ENCODE data around the gene EHBP1.

Gene EHBP1

GRCh38 chr2:62871506-62871905, 166.0 kb downstream of the EHBP1 start:
- no peaks in the 10 kb centered on the region for H3K79me2 ChIP-seq (ENCODE audit: insufficient read depth, low read length)
- peaks cover 11% of the 10 kb centered on the region for H3K9me3 ChIP-seq (ENCODE audit: insufficient read depth, low read depth, low read length)
- no peaks in the 10 kb centered on the region for H3K4me1 ChIP-seq (ENCODE audit: insufficient read depth, low read length, poor library complexity, severe bottlenecking)
- no peaks in the 10 kb centered on the region for H3F3A ChIP-seq (ENCODE audit: low read depth)
- TF ChIP-seq EZH2phosphoT487 (IDR thresholded peaks at IDR 0.05; ENCODE audit: borderline replicate concordance) (no peak), CTCF (conservative IDR thresholded peaks at IDR 0.05; ENCODE audit: low read length) (no peak)
- H3K27me3 ChIP-seq (ENCODE audit: insufficient read depth, low read length, poor library complexity, severe bottlenecking): no peaks in the 10 kb centered on the region
- no peak overlapping the region for H3K4me2 ChIP-seq (ENCODE audit: low read depth, low read length, poor library complexity, severe bottlenecking)
- H4K20me1 ChIP-seq (ENCODE audit: insufficient read depth, low read length, poor library complexity, severe bottlenecking): no peaks in the 10 kb centered on the region
- no peaks in the 10 kb centered on the region for H3K9me2 ChIP-seq (replicated peaks; ENCODE audit: low read depth, low read length)
- peaks cover 27% of the 10 kb centered on the region; the same call in 1 of the 2 replicates for H3K36me3 ChIP-seq (ENCODE audit: insufficient read depth, low read length)
- no peak overlapping the region for H3K9ac ChIP-seq (ENCODE audit: low read depth, low read length, poor library complexity, severe bottlenecking)
- no peak overlapping the region for H2AFZ ChIP-seq (ENCODE audit: low read length)
- no peak overlapping the region for H3K4me3 ChIP-seq (ENCODE audit: low read length, poor library complexity, severe bottlenecking)

GRCh38 chr2:62873603-62874002, 168.1 kb downstream of the EHBP1 start:
- Histone ChIP-seq H3K27me3 (ENCODE audit: insufficient read depth, low read length, poor library complexity, severe bottlenecking) (no peaks in the 10 kb centered on the region), H3K4me3 (ENCODE audit: low read length, poor library complexity, severe bottlenecking) (no peak overlapping the region), H3K9me2 (replicated peaks; ENCODE audit: low read depth, low read length) (no peaks in the 10 kb centered on the region), H3K4me1 (ENCODE audit: insufficient read depth, low read length, poor library complexity, severe bottlenecking) (no peaks in the 10 kb centered on the region), H3K9ac (ENCODE audit: low read depth, low read length, poor library complexity, severe bottlenecking) (no peak overlapping the region), H2AFZ (ENCODE audit: low read length) (no peak overlapping the region), H4K20me1 (ENCODE audit: insufficient read depth, low read length, poor library complexity, severe bottlenecking) (no peaks in the 10 kb centered on the region), H3K9me3 (ENCODE audit: insufficient read depth, low read depth, low read length) (peaks cover 11% of the 10 kb centered on the region), H3K4me2 (ENCODE audit: low read depth, low read length, poor library complexity, severe bottlenecking) (no peak overlapping the region), H3K79me2 (ENCODE audit: insufficient read depth, low read length) (no peaks in the 10 kb centered on the region), H3F3A (ENCODE audit: low read depth) (no peaks in the 10 kb centered on the region), H3K36me3 (ENCODE audit: insufficient read depth, low read length) (peaks cover 37% of the 10 kb centered on the region; the same call in 1 of the 2 replicates)
- no peak for TF ChIP-seq CTCF (conservative IDR thresholded peaks at IDR 0.05; ENCODE audit: low read length)
- no peak for TF ChIP-seq EZH2phosphoT487 (IDR thresholded peaks at IDR 0.05; ENCODE audit: borderline replicate concordance)

- Histone ChIP-seq H2AFZ (ENCODE audit: low read length) (no peak overlapping the region), H3F3A (ENCODE audit: low read depth) (no peaks in the 10 kb centered on the region), H3K9ac (ENCODE audit: low read depth, low read length, poor library complexity, severe bottlenecking) (no peak overlapping the region), H3K27me3 (ENCODE audit: insufficient read depth, low read length, poor library complexity, severe bottlenecking) (no peaks in the 10 kb centered on the region), H3K9me2 (replicated peaks; ENCODE audit: low read depth, low read length) (no peaks in the 10 kb centered on the region), H4K20me1 (ENCODE audit: insufficient read depth, low read length, poor library complexity, severe bottlenecking) (no peaks in the 10 kb centered on the region), H3K79me2 (ENCODE audit: insufficient read depth, low read length) (no peaks in the 10 kb centered on the region), H3K9me3 (ENCODE audit: insufficient read depth, low read depth, low read length) (peaks cover 11% of the 10 kb centered on the region), H3K36me3 (ENCODE audit: insufficient read depth, low read length) (peaks cover 37% of the 10 kb centered on the region; the same call in 1 of the 2 replicates), H3K4me2 (ENCODE audit: low read depth, low read length, poor library complexity, severe bottlenecking) (no peak overlapping the region), H3K4me3 (ENCODE audit: low read length, poor library complexity, severe bottlenecking) (no peak overlapping the region), H3K4me1 (ENCODE audit: insufficient read depth, low read length, poor library complexity, severe bottlenecking) (no peaks in the 10 kb centered on the region)
- TF ChIP-seq CTCF (conservative IDR thresholded peaks at IDR 0.05; ENCODE audit: low read length): no peak
- no peak for TF ChIP-seq EZH2phosphoT487 (IDR thresholded peaks at IDR 0.05; ENCODE audit: borderline replicate concordance)
Measured at GRCh38 chr2:62874881-62875383, 169.4 kb downstream of the EHBP1 start.
